ENCODE measurements around the gene AP5M1. TPM values are rescaled to one million over a fixed set of nuclear protein-coding genes. Genes with fewer than 3 reads are reported as not detected.

The AP5M1 gene
- total RNA-seq, 2 experiments from 2014 or later, result 29.1 to 31.1 TPM

DNA sequence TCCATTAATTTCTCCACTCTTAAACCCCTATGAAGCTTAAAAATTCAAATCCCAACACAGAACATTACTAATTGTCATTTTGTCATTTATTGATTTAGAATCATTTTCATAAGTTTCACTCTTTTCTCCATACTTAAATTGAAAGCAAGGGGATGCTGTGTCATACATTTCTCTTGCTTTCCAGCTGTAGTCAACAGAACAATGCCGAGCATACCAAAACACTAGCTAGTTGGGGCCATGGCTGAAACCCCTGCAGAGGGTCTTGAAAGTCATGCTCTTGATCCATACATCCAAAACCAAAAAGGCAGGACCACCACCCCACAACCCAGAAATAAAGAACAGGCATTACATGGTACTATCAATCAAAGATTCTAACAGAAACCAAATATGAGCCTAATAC is 9.1 kb upstream of the AP5M1 start:
- Mint-ChIP-seq H3K4me3 (no peak overlapping the region), H3K36me3 (ENCODE audit: low read depth) (peaks cover 30% of the 10 kb centered on the region), H3K4me1 (ENCODE audit: low read depth) (peaks cover 42% of the 10 kb centered on the region), H3K27me3 (no peaks in the 10 kb centered on the region), H3K9me3 (peaks cover 4% of the 10 kb centered on the region), H3K27ac (no peak overlapping the region)
- CTCF ChIA-PET, result interaction anchor here (1.0 kb wide), 1 partner anchor 23 kb away, joined by 3 read pairs; no protein-coding TSS in a partner anchor
- TF ChIP-seq, protein P1, sequence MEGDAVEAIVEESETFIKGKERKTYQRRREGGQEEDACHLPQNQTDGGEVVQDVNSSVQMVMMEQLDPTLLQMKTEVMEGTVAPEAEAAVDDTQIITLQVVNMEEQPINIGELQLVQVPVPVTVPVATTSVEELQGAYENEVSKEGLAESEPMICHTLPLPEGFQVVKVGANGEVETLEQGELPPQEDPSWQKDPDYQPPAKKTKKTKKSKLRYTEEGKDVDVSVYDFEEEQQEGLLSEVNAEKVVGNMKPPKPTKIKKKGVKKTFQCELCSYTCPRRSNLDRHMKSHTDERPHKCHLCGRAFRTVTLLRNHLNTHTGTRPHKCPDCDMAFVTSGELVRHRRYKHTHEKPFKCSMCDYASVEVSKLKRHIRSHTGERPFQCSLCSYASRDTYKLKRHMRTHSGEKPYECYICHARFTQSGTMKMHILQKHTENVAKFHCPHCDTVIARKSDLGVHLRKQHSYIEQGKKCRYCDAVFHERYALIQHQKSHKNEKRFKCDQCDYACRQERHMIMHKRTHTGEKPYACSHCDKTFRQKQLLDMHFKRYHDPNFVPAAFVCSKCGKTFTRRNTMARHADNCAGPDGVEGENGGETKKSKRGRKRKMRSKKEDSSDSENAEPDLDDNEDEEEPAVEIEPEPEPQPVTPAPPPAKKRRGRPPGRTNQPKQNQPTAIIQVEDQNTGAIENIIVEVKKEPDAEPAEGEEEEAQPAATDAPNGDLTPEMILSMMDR (IDR thresholded peaks at IDR 0.05), result no peak
- intact Hi-C loops (cut with micrococcal nuclease), result no loop called here
- POLR2A ChIA-PET, result no interaction called here
- DNase-seq (no peak), ATAC-seq (no peak)

DNA sequence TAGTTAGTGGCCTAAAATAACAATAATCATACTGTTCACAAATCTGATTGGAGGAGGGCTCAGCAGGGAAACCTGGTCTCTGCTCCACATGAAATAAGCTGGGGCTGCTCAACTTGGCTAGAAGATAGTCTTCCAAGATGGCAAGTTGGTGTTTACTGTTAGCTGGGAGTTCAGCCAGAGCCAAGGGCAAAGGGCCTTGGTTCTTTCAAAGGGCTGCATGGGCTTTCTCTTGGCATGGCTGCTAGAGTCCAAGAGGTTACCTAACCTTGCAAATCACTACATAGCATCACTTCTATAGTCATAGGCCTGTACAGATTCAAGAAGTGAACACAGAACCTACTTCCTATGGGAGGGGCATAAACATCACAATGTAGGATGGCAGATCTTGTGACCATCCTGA is 7.2 kb upstream of the AP5M1 start:
- intact Hi-C loops (cut with micrococcal nuclease), result no loop called here
- peaks cover 47% of the 10 kb centered on the region for H3K4me1 Mint-ChIP-seq (ENCODE audit: low read depth)
- H3K9me3 Mint-ChIP-seq, result peaks cover 4% of the 10 kb centered on the region
- no peak for DNase-seq
- H3K4me3 Mint-ChIP-seq, result no peak overlapping the region
- TF ChIP-seq, protein P1 (IDR thresholded peaks at IDR 0.05), result no peak
- no peaks in the 10 kb centered on the region for H3K27me3 Mint-ChIP-seq
- POLR2A ChIA-PET, result no interaction called here
- ATAC-seq, result no peak
- CTCF ChIA-PET, result no interaction called here
- peaks cover 24% of the 10 kb centered on the region for H3K36me3 Mint-ChIP-seq (ENCODE audit: low read depth)
- H3K27ac Mint-ChIP-seq, result no peak overlapping the region

DNA sequence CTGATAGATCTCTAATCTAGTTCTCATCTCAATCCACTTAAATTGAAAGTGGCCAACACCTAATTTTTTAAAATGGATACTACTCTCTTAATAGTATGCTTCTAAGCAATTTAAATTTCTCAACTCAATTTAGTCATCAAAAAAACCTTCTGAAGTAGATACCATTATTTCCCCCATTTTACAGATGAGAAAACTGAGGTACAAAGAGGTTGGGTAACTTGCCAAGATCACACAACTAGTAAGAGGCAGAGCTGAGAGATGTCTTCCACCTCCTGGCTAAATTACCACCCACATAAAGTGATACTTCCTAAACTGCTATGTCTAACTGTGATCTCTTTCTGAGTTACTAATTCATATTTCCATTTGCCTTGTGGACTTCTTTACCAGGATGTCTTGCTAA is 6.7 kb upstream of the AP5M1 start:
- ChIA-PET CTCF (no interaction called here), POLR2A (no interaction called here)
- Mint-ChIP-seq H3K9me3 (peaks cover 4% of the 10 kb centered on the region), H3K4me3 (no peak overlapping the region), H3K27ac (no peak overlapping the region), H3K4me1 (ENCODE audit: low read depth) (peaks cover 48% of the 10 kb centered on the region), H3K36me3 (ENCODE audit: low read depth) (peaks cover 24% of the 10 kb centered on the region), H3K27me3 (no peaks in the 10 kb centered on the region)
- intact Hi-C loops (cut with micrococcal nuclease), result no loop called here
- TF ChIP-seq, protein P1 (IDR thresholded peaks at IDR 0.05), result no peak
- ATAC-seq (no peak), DNase-seq (no peak)

DNA sequence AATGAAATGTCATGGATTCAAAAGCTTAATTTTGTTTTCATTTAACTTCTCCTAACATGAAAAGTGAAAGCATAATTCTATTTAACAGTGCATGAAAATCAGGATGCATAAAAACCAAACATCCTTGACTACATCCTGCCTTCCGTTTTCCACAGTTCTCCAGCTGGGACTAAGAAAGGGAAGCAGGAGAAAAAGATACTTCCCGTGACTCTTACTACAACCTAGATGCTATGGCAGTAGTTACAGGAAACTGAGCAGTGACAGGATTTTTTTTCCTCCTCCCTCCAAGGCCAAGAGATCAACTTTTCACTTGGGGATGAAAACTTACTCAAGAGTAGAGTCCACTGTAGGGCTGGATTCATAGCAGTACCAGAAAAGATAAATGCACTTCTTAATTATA is 2.7 kb upstream of the AP5M1 start:
- ChIA-PET CTCF (no interaction called here), POLR2A (interaction anchor here (1.7 kb wide), 1 partner anchor 17 kb away, joined by 3 read pairs; no protein-coding TSS in a partner anchor)
- H3K9me3 Mint-ChIP-seq, result no peaks in the 10 kb centered on the region
- no peak overlapping the region for H3K4me3 Mint-ChIP-seq
- DNase-seq (no peak), ATAC-seq (no peak)
- peaks cover 54% of the 10 kb centered on the region for H3K4me1 Mint-ChIP-seq (ENCODE audit: low read depth)
- TF ChIP-seq, protein P1 (IDR thresholded peaks at IDR 0.05), result no peak
- no peaks in the 10 kb centered on the region for H3K27me3 Mint-ChIP-seq
- peaks cover 12% of the 10 kb centered on the region for H3K36me3 Mint-ChIP-seq (ENCODE audit: low read depth)
- no peak overlapping the region for H3K27ac Mint-ChIP-seq
- intact Hi-C loops (cut with micrococcal nuclease), result no loop called here

DNA sequence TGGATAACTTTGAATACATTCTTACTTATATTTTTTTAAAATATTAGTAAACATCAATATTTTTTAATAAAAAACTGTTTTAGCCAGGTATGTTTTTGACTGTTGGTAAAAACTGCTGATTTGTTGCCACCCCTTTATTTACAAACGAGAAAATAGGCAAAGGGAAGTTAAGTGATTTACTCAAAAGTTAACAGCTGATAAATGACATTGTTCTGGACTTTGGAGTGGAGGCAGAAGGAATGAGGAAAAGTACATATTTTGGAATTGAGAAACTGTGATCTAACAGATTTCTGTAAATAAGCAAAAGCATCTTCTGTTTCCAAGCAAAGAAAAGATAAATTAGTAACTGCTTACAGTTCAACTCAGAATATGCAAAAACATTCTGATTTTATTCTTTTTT is 4.5 kb downstream of the AP5M1 start:
- no peak for DNase-seq
- no peaks in the 10 kb centered on the region for H3K27me3 Mint-ChIP-seq
- no peak overlapping the region for H3K27ac Mint-ChIP-seq
- H3K4me1 Mint-ChIP-seq (ENCODE audit: low read depth), result peaks cover 35% of the 10 kb centered on the region
- intact Hi-C loops (cut with micrococcal nuclease), result no loop called here
- POLR2A ChIA-PET, result no interaction called here
- ATAC-seq, result no peak
- CTCF ChIA-PET, result no interaction called here
- H3K36me3 Mint-ChIP-seq (ENCODE audit: low read depth), result peaks cover 28% of the 10 kb centered on the region
- TF ChIP-seq, protein P1 (IDR thresholded peaks at IDR 0.05), result no peak
- no peaks in the 10 kb centered on the region for H3K9me3 Mint-ChIP-seq
- H3K4me3 Mint-ChIP-seq, result no peak overlapping the region
